Neural cell (in vitro differentiated cells): ENCODE measurements around the gene PARL.

Source experiments
- EP300 ChIP-seq: fragments of 450-650 bp; conservative IDR thresholded peaks from 2 replicates; pipeline ENCODE4 v1.6.1; 2014; ENCODE audit warnings: antibody characterized with exemption, mild to moderate bottlenecking, moderate library complexity; ENCODE audit not compliant: poor library complexity, severe bottlenecking
- EZH2 ChIP-seq: fragments of 200-600, 300-800 bp; shearing (Covaris generic), sonication (generic); IDR thresholded peaks from 2 replicates; pipeline ENCODE4 v1.6.1; 2014; ENCODE audit warnings: antibody characterized with exemption, low read length, borderline replicate concordance, mild to moderate bottlenecking; ENCODE audit not compliant: insufficient read depth, poor library complexity, severe bottlenecking
- POLR2AphosphoS5 ChIP-seq: IDR thresholded peaks from 2 replicates; pipeline ENCODE4 v1.6.1; 2012
- RAD21 ChIP-seq: fragments of 450-650 bp; conservative IDR thresholded peaks from 2 replicates; pipeline ENCODE4 v1.6.1; 2014; ENCODE audit warnings: antibody characterized with exemption, mild to moderate bottlenecking, moderate library complexity
- REST ChIP-seq: IDR thresholded peaks from 2 replicates; pipeline ENCODE4 v1.6.1; 2012; ENCODE audit warnings: borderline replicate concordance
- SMC3 ChIP-seq: fragments of 450-650 bp; conservative IDR thresholded peaks from 2 replicates; pipeline ENCODE4 v1.6.1; 2014; ENCODE audit warnings: antibody characterized with exemption, mild to moderate bottlenecking, moderate library complexity; ENCODE audit not compliant: poor library complexity
- TAF1 ChIP-seq: IDR thresholded peaks from 2 replicates; pipeline ENCODE4 v1.6.1; 2012; ENCODE audit warnings: low read depth
- TF ChIP-seq, protein P1 (sequence below): fragments of 450-650 bp; IDR thresholded peaks from 2 replicates; pipeline ENCODE4 v1.5.1; 2014; ENCODE audit warnings: antibody characterized with exemption, mild to moderate bottlenecking, moderate library complexity; ENCODE audit not compliant: poor library complexity, severe bottlenecking

DNA sequence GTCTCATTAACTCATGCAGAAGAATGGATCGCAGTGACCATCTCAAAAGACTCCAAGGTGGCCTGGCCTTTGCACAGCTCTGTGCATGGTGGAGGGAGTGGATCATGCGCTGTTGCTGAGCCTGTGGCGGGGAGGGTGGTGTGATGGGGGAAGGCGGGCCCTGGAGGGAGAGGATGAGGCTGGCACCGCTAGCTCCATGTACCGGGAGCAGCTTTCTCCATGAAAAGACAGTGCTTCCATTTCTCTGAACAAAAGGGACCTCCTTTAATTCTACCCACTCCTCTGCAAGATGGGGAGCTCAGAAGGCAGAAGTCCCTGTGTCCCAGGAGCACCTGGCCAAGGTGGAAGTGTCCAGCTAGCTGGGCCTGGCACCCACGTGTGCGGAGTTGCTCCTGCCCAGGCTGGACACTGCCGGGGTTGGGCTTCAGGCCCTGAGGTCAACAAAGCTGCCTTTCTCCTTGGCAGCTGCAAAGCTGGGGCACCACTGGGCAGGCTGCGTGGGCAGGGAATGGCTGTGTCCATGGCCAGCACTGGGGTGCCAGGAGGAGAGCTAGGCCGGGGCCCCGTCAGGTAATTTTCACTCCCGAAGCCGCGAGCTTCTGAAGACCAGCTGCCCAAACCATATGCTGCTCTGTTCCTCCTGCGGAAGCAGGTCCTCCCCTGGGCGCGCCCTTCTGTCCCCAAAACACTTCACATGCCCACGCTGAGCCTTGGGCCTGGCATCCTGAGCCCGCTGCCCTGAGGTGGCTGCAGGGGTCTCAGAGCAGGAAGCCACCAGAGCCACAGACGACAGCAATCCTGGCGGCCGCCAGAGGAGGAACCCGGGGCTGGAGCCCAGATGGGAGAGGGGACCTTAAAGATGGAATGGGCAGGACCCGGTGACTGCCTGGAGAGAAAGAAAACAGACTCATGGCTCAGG lies 65.7 kb downstream of the PARL start:
- TF ChIP-seq, protein P1, sequence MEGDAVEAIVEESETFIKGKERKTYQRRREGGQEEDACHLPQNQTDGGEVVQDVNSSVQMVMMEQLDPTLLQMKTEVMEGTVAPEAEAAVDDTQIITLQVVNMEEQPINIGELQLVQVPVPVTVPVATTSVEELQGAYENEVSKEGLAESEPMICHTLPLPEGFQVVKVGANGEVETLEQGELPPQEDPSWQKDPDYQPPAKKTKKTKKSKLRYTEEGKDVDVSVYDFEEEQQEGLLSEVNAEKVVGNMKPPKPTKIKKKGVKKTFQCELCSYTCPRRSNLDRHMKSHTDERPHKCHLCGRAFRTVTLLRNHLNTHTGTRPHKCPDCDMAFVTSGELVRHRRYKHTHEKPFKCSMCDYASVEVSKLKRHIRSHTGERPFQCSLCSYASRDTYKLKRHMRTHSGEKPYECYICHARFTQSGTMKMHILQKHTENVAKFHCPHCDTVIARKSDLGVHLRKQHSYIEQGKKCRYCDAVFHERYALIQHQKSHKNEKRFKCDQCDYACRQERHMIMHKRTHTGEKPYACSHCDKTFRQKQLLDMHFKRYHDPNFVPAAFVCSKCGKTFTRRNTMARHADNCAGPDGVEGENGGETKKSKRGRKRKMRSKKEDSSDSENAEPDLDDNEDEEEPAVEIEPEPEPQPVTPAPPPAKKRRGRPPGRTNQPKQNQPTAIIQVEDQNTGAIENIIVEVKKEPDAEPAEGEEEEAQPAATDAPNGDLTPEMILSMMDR: no peak
- no peak for TF ChIP-seq EZH2
- TF ChIP-seq REST: no peak
- TF ChIP-seq POLR2AphosphoS5: no peak
- no peak for TF ChIP-seq RAD21
- no peak for TF ChIP-seq EP300
- TF ChIP-seq SMC3: no peak
- no peak for TF ChIP-seq TAF1
